Spinal cord (tissue), 10 donors: ENCODE results near the gene OR52R1. TPM values are rescaled to one million over a fixed set of nuclear protein-coding genes. Genes with fewer than 3 reads are reported as not detected.
"Not testable (repeated sequence)": the region's sequence is repeated elsewhere in the genome, so short reads cannot be mapped to it uniquely, and the experiment has no call there.

ENCODE experiments used
- DNase-seq, 6 donors: peaks; one replicate each; pipeline versions ENCODE4 v3.0.0 to v3.0.0-alpha.2; 2013 to 2015; ENCODE audit warnings: low spot score in 6 of 6, low read depth in 4 of 6
- H3K27ac ChIP-seq: one replicate; pipeline ENCODE4 v1.5.1; 2013; ENCODE audit warnings: low read depth, low read length, control low read depth
- H3K27me3 ChIP-seq: one replicate; pipeline ENCODE4 v1.6.1; 2013; ENCODE audit warnings: low read length; ENCODE audit not compliant: control insufficient read depth, insufficient read depth
- H3K36me3 ChIP-seq: one replicate; pipeline ENCODE4 v1.6.1; 2013; ENCODE audit warnings: low read length; ENCODE audit not compliant: control insufficient read depth, insufficient read depth
- H3K4me1 ChIP-seq: one replicate; pipeline ENCODE4 v1.6.1; 2013; ENCODE audit warnings: low read length; ENCODE audit not compliant: control insufficient read depth, insufficient read depth
- H3K4me3 ChIP-seq: one replicate; pipeline ENCODE4 v1.5.1; 2013; ENCODE audit warnings: low read depth, low read length, control low read depth
- H3K9me3 ChIP-seq: one replicate; pipeline ENCODE4 v1.6.1; 2013; ENCODE audit warnings: low read length; ENCODE audit not compliant: control insufficient read depth, insufficient read depth
- WGBS: methylation state at CpG from one replicate; pipeline ENCODE4 v1.1.5; 2013; ENCODE audit warnings: missing lambda C conversion rate; ENCODE audit not compliant: insufficient coverage; 5-methylcytosine and 5-hydroxymethylcytosine counted together
- polyA plus RNA-seq, 2 donors: library from polyadenylated mRNA; unstranded; fragments of 120-200 nt; gene quantifications; one replicate each; pipeline ENCODE4 v1.2.1, GENCODE V29; 2013; ENCODE audit not compliant: insufficient read length in 2 of 2
- total RNA-seq, 2 donors: library from RNA; depleted of rRNA in 1 of 2; stranded (reverse); fragments of 120-200 nt in 1 of 2; fragments of >200 nt in 1 of 2; gene quantifications; one replicate each; pipeline versions ENCODE4 v1.2.3 to v1.2.4, GENCODE V29; 2013 to 2014
- donor health status: healthy.

The OR52R1 gene
- total and polyA plus RNA-seq, 4 donors: not detected

DNA sequence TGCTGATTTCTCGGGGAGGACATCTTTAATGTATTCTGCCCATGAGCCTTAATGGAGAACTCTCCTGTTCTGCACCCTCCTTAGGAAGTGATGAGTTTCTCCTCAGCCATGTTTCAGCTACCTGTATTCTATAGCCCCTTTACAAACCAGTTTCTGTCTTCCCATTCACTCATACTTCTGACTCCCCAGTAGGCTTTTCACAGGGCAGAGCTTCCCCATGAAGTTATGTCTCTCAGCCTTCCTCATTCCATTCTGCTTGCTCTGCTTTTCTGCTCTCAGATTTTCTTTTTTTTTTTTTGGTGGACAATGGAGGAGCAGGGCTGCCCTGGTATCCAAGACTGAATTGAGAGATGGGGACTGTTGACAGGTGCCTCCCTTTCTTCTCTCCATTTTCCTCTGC, 4.3 kb upstream of the OR52R1 start:
- Histone ChIP-seq H3K4me1 (no peaks in the 10 kb centered on the region), H3K27ac (no peak overlapping the region), H3K9me3 (no peaks in the 10 kb centered on the region), H3K4me3 (no peak overlapping the region), H3K36me3 (no peaks in the 10 kb centered on the region), H3K27me3 (no peaks in the 10 kb centered on the region)
- 100% methylated on average over 1 of the region's 1 CpG for WGBS
- no peak for DNase-seq

DNA sequence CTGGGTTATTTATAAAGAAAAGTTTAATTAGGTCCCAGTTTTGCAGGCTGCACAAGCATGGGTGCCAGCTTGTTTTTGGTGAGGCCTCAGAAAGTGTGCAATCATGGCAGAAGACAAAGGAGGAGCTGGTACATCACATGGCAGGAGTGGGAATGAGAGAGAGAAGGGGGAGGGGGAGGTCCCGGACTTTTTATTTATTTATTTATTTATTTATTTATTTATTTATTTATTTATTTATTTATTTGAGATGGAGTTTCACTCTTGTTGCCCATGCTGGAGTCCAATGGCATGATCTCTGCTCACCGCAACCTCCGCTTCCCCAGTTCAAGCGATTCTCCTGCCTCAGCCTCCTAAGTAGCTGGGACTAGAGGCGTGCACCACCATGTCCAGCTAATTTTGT, 2.9 kb downstream of the OR52R1 start:
- H3K36me3 ChIP-seq, H3K27me3 ChIP-seq, H3K4me1 ChIP-seq, H3K27ac ChIP-seq, H3K4me3 ChIP-seq, H3K9me3 ChIP-seq, DNase-seq: not testable (repeated sequence)
- 100% methylated on average over 1 of the region's 5 CpGs for WGBS

DNA sequence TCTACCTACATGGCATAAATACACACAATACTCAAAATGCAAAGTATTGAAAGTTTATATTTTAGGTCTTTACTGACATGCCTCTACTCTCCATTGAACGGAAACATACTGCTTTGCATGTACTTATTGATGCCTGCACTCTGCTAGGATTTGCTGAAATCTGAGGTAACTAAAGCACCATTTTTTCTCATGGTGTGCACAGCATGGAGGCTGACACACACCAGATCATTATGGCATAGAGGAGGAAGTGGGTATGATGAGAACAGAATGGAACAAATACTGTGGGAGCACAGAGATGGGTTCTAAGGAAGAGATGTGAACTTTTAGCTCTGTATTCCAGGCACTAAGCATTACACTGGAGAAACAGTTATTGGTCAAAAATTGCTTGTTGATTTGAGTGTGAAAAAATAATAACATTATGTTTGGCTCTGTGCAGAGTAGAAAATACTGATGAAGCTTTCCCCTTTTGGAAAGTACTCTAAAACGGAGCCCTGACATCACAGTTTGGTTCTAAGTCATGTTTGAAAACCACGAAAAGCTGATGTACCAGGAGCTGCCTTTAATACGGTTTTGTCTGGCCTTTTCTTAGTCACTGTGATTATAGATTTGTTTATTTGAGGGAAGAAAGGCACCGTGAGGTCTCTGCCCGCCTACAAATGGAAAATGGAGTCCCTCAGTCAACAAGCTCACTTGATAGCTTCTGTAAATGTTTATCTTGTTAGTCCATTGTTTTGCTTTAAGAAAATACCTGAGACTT, 5.6 kb downstream of the OR52R1 start:
- no peak overlapping the region for H3K27ac ChIP-seq
- 100% methylated on average over 2 of the region's 6 CpGs for WGBS
- no peaks in the 10 kb centered on the region for H3K36me3 ChIP-seq
- no peaks in the 10 kb centered on the region for H3K9me3 ChIP-seq
- no peak for DNase-seq
- H3K4me3 ChIP-seq: no peak overlapping the region
- no peaks in the 10 kb centered on the region for H3K27me3 ChIP-seq
- H3K4me1 ChIP-seq: no peaks in the 10 kb centered on the region

DNA sequence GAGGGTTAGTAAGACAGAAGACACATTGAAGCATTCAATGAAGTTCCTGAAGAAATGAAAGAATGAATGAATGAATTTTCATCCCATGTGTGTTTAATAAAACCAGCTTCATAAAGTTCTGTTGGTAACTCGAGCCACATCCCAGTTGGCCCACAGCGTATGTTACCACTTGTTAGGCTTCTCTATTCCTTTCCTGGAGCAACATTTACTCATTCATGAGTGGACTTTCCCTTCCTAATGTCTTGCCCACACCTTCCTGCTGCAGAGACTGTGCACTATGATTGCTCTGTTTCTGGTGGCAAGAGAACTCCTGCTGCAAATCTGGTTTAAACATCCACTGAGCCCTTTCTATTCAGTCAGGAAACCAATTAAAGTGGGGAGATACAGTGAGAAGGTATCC, 7.0 kb downstream of the OR52R1 start:
- Histone ChIP-seq H3K4me1 (no peaks in the 10 kb centered on the region), H3K4me3 (no peak overlapping the region), H3K27ac (no peak overlapping the region), H3K27me3 (no peaks in the 10 kb centered on the region), H3K9me3 (no peaks in the 10 kb centered on the region), H3K36me3 (no peaks in the 10 kb centered on the region)
- WGBS: 60% methylated on average over 1 of the region's 2 CpGs
- DNase-seq: no peak

DNA sequence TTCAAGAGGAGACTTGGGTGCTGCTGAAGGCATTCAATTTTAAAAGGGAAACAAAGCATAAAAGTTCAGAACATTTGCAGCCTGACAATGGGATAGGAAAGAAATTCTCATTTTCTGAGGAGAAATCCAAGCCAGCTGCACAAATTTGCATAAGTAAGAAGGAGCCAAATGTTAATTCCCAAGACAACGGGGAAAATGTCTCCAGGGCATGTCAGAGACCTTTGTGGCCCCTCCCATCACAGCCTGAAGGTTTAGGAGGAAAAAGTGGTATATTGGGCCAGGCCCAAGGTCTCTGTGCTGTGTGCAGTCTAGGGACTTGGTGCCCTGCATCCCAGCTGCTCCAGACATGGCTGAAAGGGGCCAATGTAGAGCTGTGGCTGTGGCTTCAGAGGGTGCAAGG, 21.7 kb downstream of the OR52R1 start:
- H3K4me3 ChIP-seq: no peak overlapping the region
- no peaks in the 10 kb centered on the region for H3K27me3 ChIP-seq
- H3K4me1 ChIP-seq: no peaks in the 10 kb centered on the region
- WGBS: 50% methylated on average over 1 of the region's 1 CpG
- H3K36me3 ChIP-seq: no peaks in the 10 kb centered on the region
- no peaks in the 10 kb centered on the region for H3K9me3 ChIP-seq
- H3K27ac ChIP-seq: no peak overlapping the region
- DNase-seq: no peak

DNA sequence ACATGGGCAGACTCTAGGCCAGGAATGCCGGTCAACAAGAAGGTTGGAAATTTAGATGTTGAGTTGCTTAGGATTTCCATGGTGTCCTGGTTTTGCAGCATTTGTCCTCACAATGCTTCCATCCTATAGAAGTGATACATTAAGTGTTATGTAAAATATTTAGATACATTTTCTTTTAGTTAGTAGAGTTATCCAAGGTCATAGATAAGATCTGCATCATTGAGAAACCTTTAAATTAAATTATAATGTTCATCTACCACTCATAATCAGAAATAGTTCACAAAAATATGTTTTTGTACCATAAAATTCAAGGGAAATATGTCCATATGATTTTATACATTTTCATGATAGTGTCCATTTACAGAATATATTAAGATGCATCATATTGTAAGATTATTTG, 34.3 kb downstream of the OR52R1 start, which contains the start of gene OR51F1:
Gene OR51F1 (minus strand): TSS at position 101 of the 400 bp plus-strand sequence. CDS start 0 bp downstream, at position 101.
- Histone ChIP-seq H3K27me3 (no peaks in the 10 kb centered on the region), H3K27ac (no peak within 1 kb of the TSS), H3K9me3 (no peaks in the 10 kb centered on the region), H3K4me3 (no peak within 1 kb of the TSS), H3K4me1 (no peaks in the 10 kb centered on the region), H3K36me3 (no peaks in the 10 kb centered on the region)
- no CpG with 5 or more reads among the region's 1 CpG for whole genome bisulfite sequencing
- DNase-seq: no peak

DNA sequence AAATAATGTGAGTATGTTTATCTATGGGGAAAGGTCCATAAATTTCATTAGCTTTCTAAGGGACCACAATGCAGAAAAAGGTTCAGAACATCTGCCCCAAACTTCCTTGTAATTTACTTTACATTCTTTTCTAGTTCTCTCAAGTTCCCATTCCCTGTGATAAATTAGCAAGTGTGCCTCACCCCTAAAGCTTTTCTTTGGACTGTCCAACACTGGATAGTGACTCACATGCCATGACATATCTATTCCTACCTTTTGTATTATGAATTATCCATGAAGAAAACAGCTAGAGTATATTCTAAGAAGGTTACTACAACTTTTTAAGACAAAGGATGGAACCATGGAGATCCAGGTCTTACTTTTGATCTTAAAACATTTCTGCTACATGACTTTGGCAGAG, 36.1 kb downstream of the OR52R1 start:
- DNase-seq: no peak
- Histone ChIP-seq H3K4me1 (no peaks in the 10 kb centered on the region), H3K9me3 (no peaks in the 10 kb centered on the region), H3K36me3 (no peaks in the 10 kb centered on the region), H3K27me3 (no peaks in the 10 kb centered on the region), H3K4me3 (no peak overlapping the region), H3K27ac (no peak overlapping the region)

DNA sequence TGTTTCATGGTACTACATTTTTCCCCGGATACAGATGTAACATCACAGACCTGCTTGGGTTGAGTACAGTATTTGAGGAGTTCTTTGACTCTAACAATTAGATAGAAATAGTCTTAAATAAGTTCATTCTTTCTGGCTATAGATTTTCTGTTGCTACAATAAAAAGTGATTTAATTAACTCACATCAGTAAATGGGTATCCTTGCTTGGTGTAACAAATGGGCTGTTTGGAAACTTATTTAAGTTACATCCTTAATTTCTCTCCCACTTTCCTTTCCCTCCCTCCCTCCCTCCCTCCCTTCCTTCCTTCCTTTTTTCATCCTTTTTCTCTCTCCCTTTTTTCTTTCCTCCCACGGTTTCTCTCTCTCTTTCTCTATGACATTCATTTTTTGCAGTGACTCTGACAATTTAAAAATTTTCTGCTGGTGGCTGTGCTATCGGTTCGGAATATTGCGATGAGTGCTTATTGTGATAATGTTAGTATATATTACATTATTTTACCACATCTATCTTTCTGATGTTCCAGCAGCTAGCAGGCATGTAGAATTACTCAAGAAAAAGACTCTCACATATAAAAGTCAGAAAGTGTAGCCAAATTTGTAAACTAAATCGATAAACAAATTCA, 37.6 kb downstream of the OR52R1 start:
- DNase-seq: no peak
- WGBS: no CpG with 5 or more reads among the region's 6 CpGs
- H3K4me1 ChIP-seq: no peaks in the 10 kb centered on the region
- no peaks in the 10 kb centered on the region for H3K9me3 ChIP-seq
- no peaks in the 10 kb centered on the region for H3K36me3 ChIP-seq
- H3K27ac ChIP-seq: no peak overlapping the region
- no peaks in the 10 kb centered on the region for H3K27me3 ChIP-seq
- H3K4me3 ChIP-seq: no peak overlapping the region

DNA sequence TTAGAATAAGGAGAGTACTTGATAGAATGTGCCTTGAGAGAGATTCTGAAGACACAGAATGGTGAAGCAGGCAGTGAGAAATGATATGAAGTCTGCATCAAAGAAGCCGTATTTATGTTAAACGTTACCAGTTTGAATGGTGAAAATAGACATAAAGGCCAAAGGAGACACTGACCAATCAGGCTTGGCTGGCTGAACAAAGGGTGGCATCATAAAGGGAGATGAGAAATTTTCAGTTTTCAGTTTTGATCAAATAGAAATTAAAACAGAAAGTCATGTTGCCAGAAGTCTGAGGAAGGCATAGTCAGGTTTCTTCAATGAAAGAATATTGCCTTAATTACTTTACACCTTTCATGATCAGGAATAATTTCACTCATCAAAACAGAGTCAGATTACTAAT, 41.1 kb downstream of the OR52R1 start:
- no peak for DNase-seq
- H3K27ac ChIP-seq: no peak overlapping the region
- WGBS: 53% methylated on average over 2 of the region's 2 CpGs
- H3K4me1 ChIP-seq: no peaks in the 10 kb centered on the region
- no peak overlapping the region for H3K4me3 ChIP-seq
- no peaks in the 10 kb centered on the region for H3K36me3 ChIP-seq
- no peaks in the 10 kb centered on the region for H3K27me3 ChIP-seq
- no peaks in the 10 kb centered on the region for H3K9me3 ChIP-seq
